HCT116 (cell line): ENCODE measurements around the gene CSNK1G1.

Source experiments
- ATF3 ChIP-seq: IDR thresholded peaks from 2 replicates; pipeline ENCODE4 v1.6.1; 2012
- CBX3 ChIP-seq: IDR thresholded peaks from 2 replicates; pipeline ENCODE4 v1.6.1; 2012; ENCODE audit warnings: low read depth
- CTCF ChIP-seq, 3 experiments: fragments of 200-600 bp in 1 of 3; sonication (generic) in 1 of 3; IDR thresholded peaks in 2 of 3; conservative IDR thresholded peaks in 1 of 3; 2 replicates each; pipeline ENCODE4 v1.5.1; 2012 to 2017; ENCODE audit warnings: low read depth in 2 of 3, low read length in 2 of 3, antibody characterized with exemption in 1 of 3, borderline replicate concordance in 1 of 3, control low read depth in 1 of 3, mild to moderate bottlenecking in 1 of 3, mixed read lengths in 1 of 3, mixed run types in 1 of 3, moderate library complexity in 1 of 3; ENCODE audit not compliant: insufficient read depth in 1 of 3
- EGR1 ChIP-seq: IDR thresholded peaks from 2 replicates; pipeline ENCODE4 v1.6.1; 2012; ENCODE audit warnings: low read depth
- EZH2 ChIP-seq: fragments of 200-600 bp; sonication (generic); IDR thresholded peaks from 2 replicates; pipeline ENCODE4 v1.6.1; 2017; ENCODE audit warnings: antibody characterized with exemption, mixed run types
- FOSL1 ChIP-seq: IDR thresholded peaks from 2 replicates; pipeline ENCODE4 v1.6.1; 2012; ENCODE audit warnings: low read depth
- POLR2A ChIP-seq: IDR thresholded peaks from 2 replicates; pipeline ENCODE4 v1.7.0; 2011; ENCODE audit warnings: borderline replicate concordance; ENCODE audit not compliant: insufficient read depth, insufficient read length; ENCODE audit errors: extremely low read depth
- POLR2AphosphoS5 ChIP-seq: IDR thresholded peaks from 2 replicates; pipeline ENCODE4 v1.6.1; 2011; ENCODE audit warnings: mild to moderate bottlenecking, low read depth, low read length, moderate library complexity
- RAD21 ChIP-seq: IDR thresholded peaks from 2 replicates; pipeline ENCODE4 v1.6.1; 2012; ENCODE audit warnings: low read depth, mild to moderate bottlenecking
- ZBTB33 ChIP-seq: IDR thresholded peaks from 2 replicates; pipeline ENCODE4 v1.6.1; 2011; ENCODE audit warnings: mild to moderate bottlenecking, low read length, moderate library complexity; ENCODE audit not compliant: insufficient replicate concordance; ENCODE audit errors: extremely low read depth
- ZFX ChIP-seq: fragments of 450-650 bp; IDR thresholded peaks from 2 replicates; pipeline ENCODE4 v1.6.1; 2017

GRCh38 chr15:64356710-64357040 lies 702 bp upstream of the CSNK1G1 start:
- TF ChIP-seq RAD21 (no peak), CTCF (IDR thresholded peaks at IDR 0.05 in 2 of 3, conservative IDR thresholded peaks at IDR 0.05 in 1 of 3; ENCODE audit: borderline replicate concordance in 1 of 3, insufficient read depth in 1 of 3, low read depth in 2 of 3, low read length in 2 of 3) (no peak), POLR2A (no peak), ZBTB33 (no peak), FOSL1 (no peak), ZFX (no peak), EZH2 (no peak), ATF3 (no peak), CBX3 (no peak), EGR1 (no peak), POLR2AphosphoS5 (no peak)
